Kidney (tissue), 14 donors: ENCODE results near the gene MYH16. TPM values are rescaled to one million over a fixed set of nuclear protein-coding genes. Genes with fewer than 3 reads are reported as not detected.
"Not testable (repeated sequence)": the region's sequence is repeated elsewhere in the genome, so short reads cannot be mapped to it uniquely, and the experiment has no call there.

ENCODE experiments used
- DNase-seq, 5 donors: peaks; one replicate each; pipeline ENCODE4 v3.0.0-alpha.2; 2013 to 2020
- FAIRE-seq: peaks from 2 replicates; lab custom pipeline; 2012; peaks lifted over from hg19 to GRCh38; lab: Jason Lieb, UNC
- H3K27ac ChIP-seq, 2 donors: one replicate each; pipeline ENCODE4 v1.7.0; 2013; ENCODE audit warnings: low read depth in 2 of 2, low read length in 2 of 2, inconsistent platforms in 1 of 2
- H3K27me3 ChIP-seq: one replicate; pipeline ENCODE4 v1.7.1; 2013; ENCODE audit warnings: low read length, inconsistent platforms; ENCODE audit not compliant: control insufficient read depth, insufficient read depth
- H3K36me3 ChIP-seq, 3 donors: one replicate each; pipeline versions ENCODE4 v1.7.0 to v1.7.1; 2013; ENCODE audit warnings: low read length in 3 of 3, control low read depth in 1 of 3, inconsistent platforms in 1 of 3; ENCODE audit not compliant: insufficient read depth in 3 of 3, control insufficient read depth in 2 of 3
- H3K4me1 ChIP-seq, 3 donors: one replicate each; pipeline versions ENCODE4 v1.7.0 to v1.7.1; 2013; ENCODE audit warnings: low read length in 3 of 3, inconsistent platforms in 1 of 3, low read depth in 1 of 3; ENCODE audit not compliant: control insufficient read depth in 2 of 3, insufficient read depth in 2 of 3
- H3K4me3 ChIP-seq, 3 donors: one replicate each; pipeline versions ENCODE4 v1.7.0 to v1.8.1; 2013; ENCODE audit warnings: low read length in 3 of 3, control low read depth in 1 of 3, inconsistent platforms in 1 of 3
- H3K9ac ChIP-seq, 3 donors: one replicate each; pipeline versions ENCODE4 v1.7.0 to v1.7.1; 2013; ENCODE audit warnings: low read length in 3 of 3, control low read depth in 1 of 3, inconsistent platforms in 1 of 3
- H3K9me3 ChIP-seq, 3 donors: one replicate each; pipeline versions ENCODE4 v1.7.0 to v1.7.1; 2013; ENCODE audit warnings: low read length in 3 of 3, control low read depth in 1 of 3, inconsistent platforms in 1 of 3; ENCODE audit not compliant: control insufficient read depth in 2 of 3, insufficient read depth in 1 of 3
- CTCF ChIP-seq: IDR thresholded peaks from 3 replicates; pipeline ENCODE4 v1.5.1; 2012; ENCODE audit warnings: mild to moderate bottlenecking, moderate library complexity, borderline replicate concordance; ENCODE audit not compliant: insufficient read depth; ENCODE audit errors: extremely low read depth
- intact Hi-C: fragments of 100-400 bp; cut with DNase I; formaldehyde crosslinking; loops from one replicate; pipeline ENCODE4 v1.11.1; 2022
- polyA plus RNA-seq: library from polyadenylated mRNA; stranded (reverse); fragments of 350-450 nt; fragmentation: Illumina TruSeq; extraction: RNeasy Lipid Tissue Mini Kit (QIAGEN cat#74804); gene quantifications from one replicate; pipeline ENCODE4 v1.2.3, GENCODE V29; 2014; ENCODE audit warnings: low read depth, low replicate concordance; ENCODE audit not compliant: insufficient read depth
- total RNA-seq: library from RNA; stranded (reverse); fragmentation: NEBNext Ultra II Directional; extraction: Animal tissue kit (Norgen Biotek cat#: 25700); gene quantifications from one replicate; pipeline ENCODE4 v1.2.1, GENCODE V29; 2021
- donor health status: control.
- donor health status: control.
- donor health status: control.
- donor health status: control.
- donor health status: control.
- donor health status: DM: yes; HTN: yes; CAD: no.
- donor health status: Normal renal cell carcinoma (clear cell type).

The MYH16 gene
- total and polyA plus RNA-seq, 2 donors from 2014 or later, result not detected

GRCh38 chr7:99339595-99339994 lies 67.0 kb downstream of the MYH16 start:
- no peak for FAIRE-seq
- no peaks in the 10 kb centered on the region for H3K27me3 ChIP-seq

GRCh38 chr7:99340659-99341058 lies 68.0 kb downstream of the MYH16 start:
- FAIRE-seq (no peak), DNase-seq (no peak)
- Histone ChIP-seq H3K4me1 (no peaks in the 10 kb centered on the region), H3K36me3 (peaks cover 6 to 39% (median 19%) of the 10 kb centered on the region in 3 donors), H3K4me3 (no peak overlapping the region), H3K27me3 (no peaks in the 10 kb centered on the region), H3K9ac (no peak overlapping the region), H3K9me3 (no peaks in the 10 kb centered on the region), H3K27ac (no peak overlapping the region)
- no peak for TF ChIP-seq CTCF
- intact Hi-C loops, result no loop called here

More at GRCh38 chr7:99339595-99339994, 67.0 kb downstream of the MYH16 start:
- DNase-seq, result no peak
- TF ChIP-seq CTCF, result no peak
- H3K9me3 ChIP-seq, result no peaks in the 10 kb centered on the region
- intact Hi-C loops, result no loop called here
- H3K4me1 ChIP-seq, result no peaks in the 10 kb centered on the region
- H3K9ac ChIP-seq, result no peak overlapping the region
- no peak overlapping the region for H3K27ac ChIP-seq
- no peak overlapping the region for H3K4me3 ChIP-seq
- peaks cover 6 to 44% (median 18%) of the 10 kb centered on the region in 3 donors for H3K36me3 ChIP-seq

GRCh38 chr7:99344061-99344647 lies 71.5 kb downstream of the MYH16 start:
- no peak overlapping the region for H3K4me3 ChIP-seq
- intact Hi-C loops, result no loop called here
- no peak overlapping the region for H3K27ac ChIP-seq
- peaks cover 2 to 37% (median 17%) of the 10 kb centered on the region in 3 donors for H3K36me3 ChIP-seq
- no peak for FAIRE-seq
- no peak for TF ChIP-seq CTCF
- no peaks in the 10 kb centered on the region for H3K27me3 ChIP-seq
- H3K9ac ChIP-seq, result no peak overlapping the region
- no peaks in the 10 kb centered on the region for H3K4me1 ChIP-seq
- no peak for DNase-seq
- no peaks in the 10 kb centered on the region for H3K9me3 ChIP-seq

GRCh38 chr7:99350641-99351040 lies 78.0 kb downstream of the MYH16 start:
- H3K4me1 ChIP-seq, H3K9ac ChIP-seq, FAIRE-seq, H3K27ac ChIP-seq, intact Hi-C loops, H3K9me3 ChIP-seq, H3K4me3 ChIP-seq, DNase-seq, H3K27me3 ChIP-seq: not testable (repeated sequence)
- H3K36me3 ChIP-seq, result peaks cover 4 to 31% (median 18%) of the 10 kb centered on the region in 3 donors
